Measurements from ENCODE around the gene MYH11.

Gene MYH11

GRCh38 chr16:15882563-15882962 lies 25.7 kb upstream of the MYH11 start:
- no peak for TF ChIP-seq CTCF (IDR thresholded peaks at IDR 0.05; ENCODE audit: unreplicated experiment in 3 of 3)
- Mint-ChIP-seq H3K9me3 (no peaks in the 10 kb centered on the region), H3K36me3 (ENCODE audit: low read depth) (peaks cover 41% of the 10 kb centered on the region), H3K4me3 (no peak overlapping the region), H3K4me1 (peaks cover 16% of the 10 kb centered on the region), H3K27me3 (ENCODE audit: low read depth) (no peaks in the 10 kb centered on the region), H3K27ac (no peak overlapping the region)

DNA sequence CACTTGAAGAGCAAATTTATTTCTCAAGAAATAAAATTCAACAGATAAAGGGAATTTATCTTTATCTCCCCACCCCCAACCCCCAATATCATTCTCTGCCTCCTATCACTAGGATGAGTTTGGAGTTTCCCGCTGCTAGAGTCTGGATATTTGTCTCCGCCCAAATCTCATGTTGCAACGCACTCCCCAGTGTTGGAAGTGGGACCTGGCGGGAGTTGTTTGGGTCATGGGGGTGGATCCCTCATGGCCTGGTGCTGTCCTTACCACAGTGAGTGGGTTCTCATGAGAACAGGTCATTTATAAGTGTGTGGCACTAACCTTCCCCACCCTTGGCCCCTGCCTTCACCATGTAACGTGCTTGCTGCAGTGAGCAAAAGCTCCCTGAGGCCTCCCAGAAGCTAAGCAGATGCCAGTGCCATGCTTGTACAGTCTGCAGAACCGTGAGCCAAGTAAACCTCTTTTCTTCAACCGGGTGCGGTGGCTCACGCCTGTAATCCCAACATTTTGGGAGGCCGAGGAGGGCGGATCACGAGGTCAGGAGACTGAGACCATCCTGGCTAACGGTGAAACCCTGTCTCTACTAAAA lies 25.1 kb upstream of the MYH11 start:
- Mint-ChIP-seq H3K4me3 (no peak overlapping the region), H3K4me1 (peaks cover 11% of the 10 kb centered on the region), H3K36me3 (ENCODE audit: low read depth) (peaks cover 47% of the 10 kb centered on the region), H3K9me3 (no peaks in the 10 kb centered on the region), H3K27me3 (ENCODE audit: low read depth) (no peaks in the 10 kb centered on the region), H3K27ac (no peak overlapping the region)
- no peak for TF ChIP-seq CTCF (IDR thresholded peaks at IDR 0.05; ENCODE audit: unreplicated experiment in 3 of 3)

DNA sequence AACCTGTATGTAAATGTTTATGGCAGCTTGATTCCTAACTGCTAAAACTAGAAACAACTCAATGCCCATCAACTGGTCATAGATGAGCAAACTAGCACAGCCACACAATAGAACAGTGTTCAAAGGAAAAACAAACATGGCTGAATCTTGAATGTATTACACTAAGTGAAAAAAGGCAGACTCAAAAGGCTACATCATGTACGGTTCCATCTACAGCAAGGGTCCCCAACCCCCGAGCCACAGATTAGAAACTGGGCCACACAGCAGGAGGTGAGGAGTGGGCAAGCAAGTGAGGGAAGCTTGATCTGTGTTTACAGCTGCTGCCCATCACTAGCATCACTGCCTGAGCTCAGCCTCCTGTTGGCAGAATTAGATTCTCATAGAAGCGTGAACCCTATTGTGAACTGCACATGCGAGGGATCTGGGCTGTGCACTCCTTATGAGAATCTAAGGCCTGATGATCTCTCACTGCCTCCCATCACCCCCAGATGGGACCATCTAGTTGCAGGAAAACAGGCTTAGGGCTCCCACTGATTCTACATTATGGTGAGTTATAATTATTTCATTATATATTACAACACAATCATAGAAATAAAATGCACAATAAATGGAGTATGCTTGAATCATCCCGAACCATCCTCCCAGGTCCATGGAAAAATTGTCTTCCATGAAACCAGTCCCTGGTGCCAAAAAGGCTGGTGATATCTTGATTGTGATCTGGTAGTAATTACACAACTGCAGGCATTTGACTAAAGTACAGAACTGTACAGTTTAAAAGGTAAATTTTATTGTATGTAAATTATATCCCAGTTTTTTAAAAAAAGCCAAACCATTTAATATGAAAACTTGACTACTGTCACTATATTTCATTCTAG lies 23.8 kb upstream of the MYH11 start:
- no peak overlapping the region for H3K4me3 Mint-ChIP-seq
- TF ChIP-seq CTCF (IDR thresholded peaks at IDR 0.05; ENCODE audit: unreplicated experiment in 3 of 3), result no peak
- H3K9me3 Mint-ChIP-seq, result no peaks in the 10 kb centered on the region
- no peaks in the 10 kb centered on the region for H3K27me3 Mint-ChIP-seq (ENCODE audit: low read depth)
- peaks cover 48% of the 10 kb centered on the region for H3K36me3 Mint-ChIP-seq (ENCODE audit: low read depth)
- peaks cover 2% of the 10 kb centered on the region for H3K4me1 Mint-ChIP-seq
- no peak overlapping the region for H3K27ac Mint-ChIP-seq

DNA sequence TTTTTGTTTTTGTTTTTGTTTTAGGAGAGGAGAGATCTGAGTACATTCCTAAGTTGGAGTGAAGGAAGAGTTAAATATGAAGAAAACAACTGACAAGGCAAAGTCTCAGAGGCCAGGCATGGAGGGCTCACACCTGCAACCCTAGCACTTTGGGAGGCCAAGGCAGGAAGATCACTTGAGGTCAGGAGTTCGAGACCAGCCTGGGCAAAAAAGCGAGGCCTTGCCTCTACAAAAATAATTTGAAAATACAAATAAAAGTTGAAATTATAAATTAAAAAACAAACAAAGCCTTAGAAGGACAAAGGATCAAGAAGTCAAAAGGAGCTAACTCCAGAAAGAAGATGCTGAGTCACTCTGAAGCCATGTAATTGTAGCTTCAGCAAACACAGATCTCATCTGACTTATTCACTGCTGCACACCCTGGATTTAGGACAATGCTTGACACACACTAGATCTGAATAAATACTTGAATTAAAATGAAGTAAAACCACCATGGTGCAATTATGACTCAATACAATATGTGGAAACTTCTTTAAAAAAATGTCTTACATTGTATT lies 22.5 kb upstream of the MYH11 start:
- H3K27ac Mint-ChIP-seq, result no peak overlapping the region
- no peaks in the 10 kb centered on the region for H3K9me3 Mint-ChIP-seq
- H3K4me1 Mint-ChIP-seq, result peaks cover 3% of the 10 kb centered on the region
- no peak for TF ChIP-seq CTCF (IDR thresholded peaks at IDR 0.05; ENCODE audit: unreplicated experiment in 3 of 3)
- no peak overlapping the region for H3K4me3 Mint-ChIP-seq
- peaks cover 51% of the 10 kb centered on the region for H3K36me3 Mint-ChIP-seq (ENCODE audit: low read depth)
- H3K27me3 Mint-ChIP-seq (ENCODE audit: low read depth), result no peaks in the 10 kb centered on the region

GRCh38 chr16:15876503-15876902 lies 19.7 kb upstream of the MYH11 start:
- H3K4me1 Mint-ChIP-seq, result peaks cover 8% of the 10 kb centered on the region
- H3K27me3 Mint-ChIP-seq (ENCODE audit: low read depth), result no peaks in the 10 kb centered on the region
- no peak overlapping the region for H3K4me3 Mint-ChIP-seq
- TF ChIP-seq CTCF (IDR thresholded peaks at IDR 0.05; ENCODE audit: unreplicated experiment in 3 of 3), result no peak
- peaks cover 49% of the 10 kb centered on the region for H3K36me3 Mint-ChIP-seq (ENCODE audit: low read depth)
- no peaks in the 10 kb centered on the region for H3K9me3 Mint-ChIP-seq
- no peak overlapping the region for H3K27ac Mint-ChIP-seq
